GM19351 (cell line): ENCODE data around the gene OR51M1.

ENCODE experiments used
- ATAC-seq: cut with Tn5 transposase; IDR thresholded peaks from one replicate; pipeline ENCODE4 v1.9.1; 2021; ENCODE audit warnings: mild to moderate bottlenecking, moderate library complexity; ENCODE audit not compliant: unreplicated experiment

The OR51M1 gene

GRCh38 chr11:5380740-5381342 lies 2.8 kb upstream of the OR51M1 start:
- ATAC-seq = peak; percentile 97

GRCh38 chr11:5384335-5384734 lies 723 bp downstream of the OR51M1 start:
- ATAC-seq = no peak

GRCh38 chr11:5390210-5390609 lies 6.6 kb downstream of the OR51M1 start:
- ATAC-seq = no peak

- no peak for ATAC-seq
Observed at GRCh38 chr11:5394091-5394490, 10.5 kb downstream of the OR51M1 start.

- no peak for ATAC-seq
Observed at GRCh38 chr11:5398936-5399335, 15.3 kb downstream of the OR51M1 start.

- no peak for ATAC-seq
Observed at GRCh38 chr11:5405173-5405572, 21.6 kb downstream of the OR51M1 start.

GRCh38 chr11:5420993-5421392 lies 37.4 kb downstream of the OR51M1 start:
- no peak for ATAC-seq

GRCh38 chr11:5421811-5422210 lies 38.2 kb downstream of the OR51M1 start, which contains the start of gene OR51Q1:
Gene OR51Q1 (plus strand): TSS chr11:5422111. CDS start chr11:5422201, 90 bp downstream.
- ATAC-seq = no peak

GRCh38 chr11:5423131-5423530 lies 39.5 kb downstream of the OR51M1 start:
- ATAC-seq = no peak

GRCh38 chr11:5441414-5441813 lies 57.8 kb downstream of the OR51M1 start, which contains the start of gene OR51I1:
Gene OR51I1 (minus strand): TSS chr11:5441514. CDS start chr11:5441514, 0 bp downstream.
- ATAC-seq = no peak
